Measurements from ENCODE around the gene CSK.

CSK gene

GRCh38 chr15:74801311-74801997 lies 19.6 kb downstream of the CSK start:
- ATAC-seq (no peak), DNase-seq (no peak)

DNA sequence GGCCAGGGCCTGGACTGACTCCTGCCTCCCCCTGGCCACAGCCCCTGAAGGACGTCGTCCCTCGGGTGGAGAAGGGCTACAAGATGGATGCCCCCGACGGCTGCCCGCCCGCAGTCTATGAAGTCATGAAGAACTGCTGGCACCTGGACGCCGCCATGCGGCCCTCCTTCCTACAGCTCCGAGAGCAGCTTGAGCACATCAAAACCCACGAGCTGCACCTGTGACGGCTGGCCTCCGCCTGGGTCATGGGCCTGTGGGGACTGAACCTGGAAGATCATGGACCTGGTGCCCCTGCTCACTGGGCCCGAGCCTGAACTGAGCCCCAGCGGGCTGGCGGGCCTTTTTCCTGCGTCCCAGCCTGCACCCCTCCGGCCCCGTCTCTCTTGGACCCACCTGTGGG lies 20.4 kb downstream of the CSK start:
- ATAC-seq = no peak
- no peak for DNase-seq

DNA sequence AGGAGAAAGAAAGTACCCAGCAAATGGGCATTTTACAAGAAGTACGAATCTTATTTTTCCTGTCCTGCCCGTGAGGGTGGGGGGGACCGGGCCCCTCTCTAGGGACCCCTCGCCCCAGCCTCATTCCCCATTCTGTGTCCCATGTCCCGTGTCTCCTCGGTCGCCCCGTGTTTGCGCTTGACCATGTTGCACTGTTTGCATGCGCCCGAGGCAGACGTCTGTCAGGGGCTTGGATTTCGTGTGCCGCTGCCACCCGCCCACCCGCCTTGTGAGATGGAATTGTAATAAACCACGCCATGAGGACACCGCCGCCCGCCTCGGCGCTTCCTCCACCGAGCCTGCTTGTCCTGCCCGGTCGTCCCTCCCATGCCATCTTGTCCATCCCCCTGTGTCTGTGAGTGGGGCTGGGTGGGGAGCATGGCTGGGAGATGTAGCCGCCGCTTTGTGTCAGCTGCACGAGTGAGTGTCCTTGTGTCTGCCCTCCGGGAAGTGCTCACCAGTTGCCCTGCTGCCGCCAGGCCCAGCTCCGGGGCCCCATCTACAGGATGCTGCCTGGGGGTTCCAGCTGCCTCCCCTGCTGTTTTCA lies 21.1 kb downstream of the CSK start:
- DNase-seq = no peak
- ATAC-seq = no peak

DNA sequence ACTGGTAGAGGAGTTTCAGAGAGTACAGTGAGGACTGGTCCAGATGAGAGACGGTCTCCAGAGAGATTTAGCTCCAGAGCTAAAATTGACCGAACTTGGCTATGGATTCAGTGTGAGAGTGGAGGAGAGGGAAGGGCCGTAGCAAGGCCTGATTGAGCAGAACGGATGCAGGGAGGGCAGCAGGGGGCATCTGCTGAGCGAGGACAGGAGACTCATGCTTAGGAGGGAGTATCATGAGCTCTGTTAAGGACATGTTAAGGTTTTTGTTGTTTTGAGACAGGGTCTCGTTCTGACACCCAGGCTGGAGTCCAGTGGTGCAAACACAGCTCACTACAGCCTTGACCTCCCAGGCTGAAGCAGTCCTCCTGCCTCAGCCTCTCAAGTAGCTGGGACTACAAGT lies 23.1 kb downstream of the CSK start:
- ATAC-seq = no peak
- DNase-seq = no peak

- ATAC-seq = peak; percentile 7
- no peak for DNase-seq
These were observed 25.4 kb downstream of the CSK start for GRCh38 chr15:74807282-74807681.

DNA sequence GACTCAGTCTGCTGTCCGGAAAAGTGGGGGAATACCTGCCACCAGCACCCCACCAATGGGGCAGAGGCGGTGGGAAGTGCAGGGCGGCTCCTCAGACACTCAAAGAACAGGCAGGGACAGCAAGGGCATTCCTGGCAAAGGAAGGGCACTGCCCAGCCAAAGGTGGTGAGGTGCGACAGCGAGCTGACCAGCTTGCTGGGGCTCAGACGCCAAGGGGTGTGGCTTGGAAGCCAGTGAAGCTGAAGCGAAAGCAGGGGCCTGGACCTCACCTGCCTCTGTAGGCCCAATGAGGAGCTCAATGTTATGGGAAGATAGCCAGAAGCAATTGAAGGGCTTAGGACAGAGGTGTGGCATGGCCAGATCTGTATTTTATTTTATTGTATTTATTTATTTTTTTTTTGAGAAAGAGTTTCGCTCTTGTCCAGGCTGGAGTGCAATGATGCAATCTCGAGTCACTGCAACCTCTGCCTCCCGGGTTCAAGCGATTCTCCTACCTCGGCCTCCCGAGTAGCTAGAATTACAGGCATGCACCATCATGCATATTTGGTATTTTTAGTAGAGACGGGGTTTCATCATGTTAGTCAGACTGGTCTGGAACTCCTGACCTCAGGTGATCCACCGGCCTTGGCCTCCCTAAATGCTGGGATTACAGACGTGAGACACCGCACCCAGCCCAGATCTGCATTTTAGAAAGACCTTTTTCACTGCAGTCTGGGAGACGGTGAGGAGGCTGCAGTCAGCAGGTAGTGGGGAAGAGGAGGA lies 26.4 kb downstream of the CSK start:
- no peak for DNase-seq
- ATAC-seq = peak; percentile 20

- no peak for DNase-seq
- no peak for ATAC-seq
These were observed 27.0 kb downstream of the CSK start for GRCh38 chr15:74808840-74809229.

- DNase-seq (no peak), ATAC-seq (no peak)
These were observed 27.4 kb downstream of the CSK start for GRCh38 chr15:74809242-74809641.

DNA sequence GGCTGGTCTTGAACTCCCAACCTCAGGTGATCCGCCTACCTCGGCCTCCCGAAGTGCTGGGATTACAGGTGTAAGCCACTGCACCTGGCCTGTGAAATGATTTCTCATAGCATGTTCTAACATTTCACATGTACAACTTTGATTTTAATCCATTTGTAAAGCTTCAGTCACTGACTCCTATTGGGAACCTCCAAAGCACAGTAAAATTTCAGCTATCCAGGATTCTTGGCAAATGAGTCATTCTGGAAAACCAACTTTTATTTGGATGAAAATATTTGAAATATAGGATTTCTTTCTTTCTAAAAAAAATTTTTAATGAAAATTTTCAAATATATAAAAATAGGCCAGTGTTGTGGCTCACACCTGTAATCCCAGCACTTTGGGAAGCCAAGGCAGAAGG lies 28.1 kb downstream of the CSK start:
- DNase-seq (no peak), ATAC-seq (no peak)

GRCh38 chr15:74812533-74812932 lies 30.7 kb downstream of the CSK start, which contains the start of gene LMAN1L:
Gene LMAN1L, plus strand, starts transcription at chr15:74812835. Its CDS starts 20 bp downstream, at chr15:74812855.
- ATAC-seq = no peak
- no peak for DNase-seq

- ATAC-seq (no peak), DNase-seq (no peak)
These were observed 33.4 kb downstream of the CSK start for GRCh38 chr15:74815121-74815934.

- no peak for DNase-seq
- ATAC-seq = no peak
These were observed 34.1 kb downstream of the CSK start for GRCh38 chr15:74815961-74816360.

DNA sequence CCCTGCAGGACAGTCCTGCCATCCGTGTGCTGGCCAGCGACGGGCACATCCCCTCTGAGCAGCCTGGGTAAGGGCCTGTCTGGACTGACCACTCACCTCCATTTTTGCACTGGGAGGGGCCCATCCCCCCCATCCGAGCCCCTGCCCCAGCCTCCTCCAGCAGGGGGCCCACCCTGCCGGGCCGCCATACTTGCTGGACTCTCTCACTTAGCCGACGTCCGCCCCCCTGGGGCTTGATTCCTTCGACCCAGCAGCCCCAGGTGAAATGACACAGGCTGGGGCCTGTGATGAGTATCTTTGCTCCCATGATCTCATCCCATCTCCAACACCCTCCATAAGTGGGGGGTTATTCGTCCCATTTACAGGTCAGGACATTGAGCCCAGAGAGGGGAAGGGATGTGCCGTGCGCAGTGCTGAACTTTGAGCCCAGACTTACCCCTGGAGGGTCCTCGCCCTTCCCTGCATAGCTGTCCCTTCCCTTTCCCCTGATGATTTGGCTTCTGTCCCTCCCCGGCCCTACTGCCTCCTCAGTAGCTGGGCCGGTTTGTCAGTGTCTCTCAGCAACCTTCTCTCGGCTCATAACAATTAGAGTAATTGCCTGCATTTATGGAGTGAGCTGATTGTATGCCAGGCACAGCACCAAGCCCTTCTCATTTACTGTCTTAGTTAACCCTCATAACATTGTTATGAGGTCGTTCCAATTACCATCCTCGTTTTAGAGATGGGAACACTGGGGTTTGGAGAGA lies 34.9 kb downstream of the CSK start:
- DNase-seq (no peak), ATAC-seq (no peak)

GRCh38 chr15:74817370-74817737 lies 35.5 kb downstream of the CSK start:
- DNase-seq (no peak), ATAC-seq (no peak)

DNA sequence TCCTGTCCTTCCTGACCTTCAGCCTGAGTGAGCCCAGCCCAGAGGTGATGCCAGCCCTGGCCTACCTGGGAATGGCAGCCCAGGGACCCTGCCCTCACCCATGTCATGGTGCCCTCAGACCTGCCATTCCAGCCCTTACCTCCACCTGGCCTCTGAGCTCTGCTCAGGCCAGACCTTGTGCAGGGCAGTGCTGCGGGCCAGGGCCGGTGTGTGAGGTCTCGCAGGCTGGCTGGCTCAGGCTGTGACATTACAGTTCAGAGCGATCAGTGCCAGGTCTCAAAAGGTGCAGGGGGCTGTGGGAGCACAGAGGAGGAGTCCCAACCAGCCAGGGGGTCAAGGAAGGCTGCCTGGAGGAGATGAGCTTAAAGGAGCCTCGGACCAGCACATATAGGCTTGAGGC lies 38.2 kb downstream of the CSK start:
- DNase-seq (no peak), ATAC-seq (no peak)

DNA sequence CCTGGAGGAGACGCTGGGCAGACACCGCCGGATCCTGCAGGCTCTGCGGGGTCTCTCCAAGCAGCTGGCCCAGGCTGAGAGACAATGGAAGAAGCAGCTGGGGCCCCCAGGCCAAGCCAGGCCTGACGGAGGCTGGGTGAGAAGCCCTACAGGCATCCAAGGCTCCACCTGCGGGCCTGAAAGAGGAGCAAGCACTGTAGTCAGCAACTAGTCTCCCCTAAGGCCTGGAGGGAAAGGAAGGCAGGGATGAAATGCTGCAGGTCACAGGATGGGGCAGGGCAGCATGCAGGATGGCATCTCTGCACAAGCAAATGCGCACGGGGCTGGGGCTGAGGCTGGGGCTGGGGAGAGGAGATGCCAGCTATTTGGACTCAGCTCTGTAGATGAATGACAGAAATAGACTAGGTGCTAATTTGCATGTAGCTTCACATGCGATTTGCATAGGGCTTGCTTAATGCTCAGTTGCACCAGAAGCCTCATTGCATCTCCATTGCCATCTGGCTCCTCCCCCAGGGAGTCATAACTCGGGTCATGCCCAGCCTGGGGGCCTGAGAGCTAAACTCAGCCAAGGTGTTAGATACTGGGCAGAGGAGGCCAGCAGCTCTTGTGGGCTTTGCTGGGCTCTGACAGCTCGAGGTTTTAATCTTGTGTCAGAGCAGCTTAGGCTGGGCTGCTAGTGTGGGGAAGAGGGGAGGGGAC lies 39.4 kb downstream of the CSK start:
- no peak for DNase-seq
- ATAC-seq = no peak

GRCh38 chr15:74821790-74822158 lies 39.9 kb downstream of the CSK start:
- ATAC-seq (no peak), DNase-seq (no peak)

- ATAC-seq = no peak
- no peak for DNase-seq
These were observed 40.4 kb downstream of the CSK start for GRCh38 chr15:74822233-74822632.

GRCh38 chr15:74823324-74823723 lies 41.4 kb downstream of the CSK start:
- no peak for ATAC-seq

GRCh38 chr15:74824976-74825375 lies 43.1 kb downstream of the CSK start:
- ATAC-seq (no peak), DNase-seq (no peak)

More at GRCh38 chr15:74823324-74823723, 41.4 kb downstream of the CSK start:
- no peak for DNase-seq

DNA sequence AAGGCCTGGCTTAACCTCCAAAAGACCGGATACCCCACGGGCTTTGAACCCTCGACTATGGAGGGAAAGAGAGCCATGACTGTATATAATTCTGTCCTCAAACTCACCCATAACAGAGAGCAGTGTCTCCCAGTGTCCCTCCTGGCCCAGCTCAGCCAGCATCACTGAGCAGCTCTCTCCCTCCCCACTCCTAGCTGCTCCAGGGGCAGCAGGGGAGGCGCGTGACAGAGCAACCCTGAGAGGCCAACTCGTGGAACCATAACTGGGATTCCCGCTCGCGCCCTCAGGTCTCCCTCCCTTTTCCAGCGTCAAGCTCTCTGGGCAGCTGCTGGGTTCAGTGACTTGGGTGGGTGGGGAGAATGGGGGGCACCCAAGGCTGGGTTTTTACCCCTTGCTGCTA lies 44.0 kb downstream of the CSK start:
- ATAC-seq (no peak), DNase-seq (no peak)
